ENCODE results near the gene DUOXA2.

The DUOXA2 gene

GRCh38 chr15:45163508-45163856, 49.4 kb downstream of the DUOXA2 start:
- Histone ChIP-seq H3K4ac (ENCODE audit: low read depth, low read length) (no peak overlapping the region), H4K8ac (ENCODE audit: low read depth, low read length) (no peak overlapping the region), H2BK120ac (ENCODE audit: low read depth, low read length) (no peak overlapping the region), H3K4me1 (ENCODE audit: control insufficient read depth, low read depth, low read length) (peaks cover 1% of the 10 kb centered on the region), H2BK15ac (replicated peaks; ENCODE audit: low read depth) (no peak overlapping the region), H2AK5ac (ENCODE audit: low read length) (no peak overlapping the region), H2BK5ac (ENCODE audit: low read length) (no peak overlapping the region), H3K9ac (ENCODE audit: low read length) (no peak overlapping the region), H3K4me2 (ENCODE audit: low read length) (no peak overlapping the region), H3K4me3 (ENCODE audit: low read length) (no peak overlapping the region), H3K36me3 (ENCODE audit: control insufficient read depth, insufficient read depth, low read length) (no peaks in the 10 kb centered on the region), H3K56ac (ENCODE audit: low read length) (no peak overlapping the region), H3K79me1 (ENCODE audit: low read length) (no peaks in the 10 kb centered on the region), H3K18ac (ENCODE audit: low read length) (no peak overlapping the region), H4K5ac (ENCODE audit: low read length) (no peak overlapping the region), H3K79me2 (ENCODE audit: control insufficient read depth, insufficient read depth, low read length) (no peaks in the 10 kb centered on the region), H3K27ac (ENCODE audit: low read depth, low read length) (no peak overlapping the region), H3K27me3 (ENCODE audit: insufficient read depth, low read length, poor library complexity) (no peaks in the 10 kb centered on the region), H3K23ac (ENCODE audit: low read length) (no peak overlapping the region)
- no CpG with 5 or more reads among the region's 9 CpGs for WGBS (ENCODE audit: extremely low coverage, insufficient coverage, low lambda C conversion rate)
- no peak for DNase-seq

GRCh38 chr15:45164914-45165313, 50.8 kb downstream of the DUOXA2 start:
- no peak for DNase-seq
- Histone ChIP-seq H3K27me3 (ENCODE audit: insufficient read depth, low read length, poor library complexity) (no peaks in the 10 kb centered on the region), H2BK5ac (ENCODE audit: low read length) (no peak overlapping the region), H4K8ac (ENCODE audit: low read depth, low read length) (no peak overlapping the region), H2AK5ac (ENCODE audit: low read length) (no peak overlapping the region), H3K36me3 (ENCODE audit: control insufficient read depth, insufficient read depth, low read length) (no peaks in the 10 kb centered on the region), H3K79me1 (ENCODE audit: low read length) (no peaks in the 10 kb centered on the region), H3K4ac (ENCODE audit: low read depth, low read length) (no peak overlapping the region), H3K18ac (ENCODE audit: low read length) (no peak overlapping the region), H3K23ac (ENCODE audit: low read length) (no peak overlapping the region), H3K9ac (ENCODE audit: low read length) (no peak overlapping the region), H3K79me2 (ENCODE audit: control insufficient read depth, insufficient read depth, low read length) (no peaks in the 10 kb centered on the region), H3K4me1 (ENCODE audit: control insufficient read depth, low read depth, low read length) (peaks cover 5% of the 10 kb centered on the region), H3K27ac (ENCODE audit: low read depth, low read length) (no peak overlapping the region), H4K5ac (ENCODE audit: low read length) (no peak overlapping the region), H3K4me3 (ENCODE audit: low read length) (no peak overlapping the region), H2BK120ac (ENCODE audit: low read depth, low read length) (no peak overlapping the region), H3K4me2 (ENCODE audit: low read length) (no peak overlapping the region), H2BK15ac (replicated peaks; ENCODE audit: low read depth) (no peak overlapping the region), H3K56ac (ENCODE audit: low read length) (no peak overlapping the region)
- no CpG with 5 or more reads among the region's 1 CpG for WGBS (ENCODE audit: extremely low coverage, insufficient coverage, low lambda C conversion rate)

GRCh38 chr15:45165536-45165935, 51.4 kb downstream of the DUOXA2 start:
- H3K36me3 ChIP-seq (ENCODE audit: control insufficient read depth, insufficient read depth, low read length), result no peaks in the 10 kb centered on the region
- H2BK120ac ChIP-seq (ENCODE audit: low read depth, low read length), result no peak overlapping the region
- WGBS (ENCODE audit: extremely low coverage, insufficient coverage, low lambda C conversion rate), result no CpG with 5 or more reads among the region's 5 CpGs
- no peak for DNase-seq
- no peak overlapping the region for H3K4ac ChIP-seq (ENCODE audit: low read depth, low read length)
- no peak overlapping the region for H2BK15ac ChIP-seq (replicated peaks; ENCODE audit: low read depth)
- H3K56ac ChIP-seq (ENCODE audit: low read length), result no peak overlapping the region
- no peak overlapping the region for H4K8ac ChIP-seq (ENCODE audit: low read depth, low read length)
- H3K27me3 ChIP-seq (ENCODE audit: insufficient read depth, low read length, poor library complexity), result no peaks in the 10 kb centered on the region
- no peak overlapping the region for H3K18ac ChIP-seq (ENCODE audit: low read length)
- no peak overlapping the region for H2AK5ac ChIP-seq (ENCODE audit: low read length)
- H4K5ac ChIP-seq (ENCODE audit: low read length), result no peak overlapping the region
- H2BK5ac ChIP-seq (ENCODE audit: low read length), result no peak overlapping the region
- H3K4me3 ChIP-seq (ENCODE audit: low read length), result no peak overlapping the region
- H3K4me1 ChIP-seq (ENCODE audit: control insufficient read depth, low read depth, low read length), result peaks cover 6% of the 10 kb centered on the region
- H3K79me1 ChIP-seq (ENCODE audit: low read length), result no peaks in the 10 kb centered on the region
- no peak overlapping the region for H3K4me2 ChIP-seq (ENCODE audit: low read length)
- H3K27ac ChIP-seq (ENCODE audit: low read depth, low read length), result no peak overlapping the region
- no peaks in the 10 kb centered on the region for H3K79me2 ChIP-seq (ENCODE audit: control insufficient read depth, insufficient read depth, low read length)
- H3K23ac ChIP-seq (ENCODE audit: low read length), result no peak overlapping the region
- no peak overlapping the region for H3K9ac ChIP-seq (ENCODE audit: low read length)

GRCh38 chr15:45166834-45167630, 52.9 kb downstream of the DUOXA2 start:
- peak overlapping the region; percentile 24 for H3K23ac ChIP-seq (ENCODE audit: low read length)
- peak overlapping the region; percentile 20 for H2BK5ac ChIP-seq (ENCODE audit: low read length)
- no peak overlapping the region for H4K5ac ChIP-seq (ENCODE audit: low read length)
- H3K79me2 ChIP-seq (ENCODE audit: control insufficient read depth, insufficient read depth, low read length), result no peaks in the 10 kb centered on the region
- H3K27ac ChIP-seq (ENCODE audit: low read depth, low read length), result peak overlapping the region; percentile 94
- no peaks in the 10 kb centered on the region for H3K79me1 ChIP-seq (ENCODE audit: low read length)
- peak overlapping the region; percentile 67 for H3K4me2 ChIP-seq (ENCODE audit: low read length)
- no peak overlapping the region for H2AK5ac ChIP-seq (ENCODE audit: low read length)
- WGBS (ENCODE audit: extremely low coverage, insufficient coverage, low lambda C conversion rate), result no CpG with 5 or more reads among the region's 79 CpGs
- peak overlapping the region; percentile 86 for H3K9ac ChIP-seq (ENCODE audit: low read length)
- peak overlapping the region; percentile 94 for H3K56ac ChIP-seq (ENCODE audit: low read length)
- peaks cover 6% of the 10 kb centered on the region for H3K4me1 ChIP-seq (ENCODE audit: control insufficient read depth, low read depth, low read length)
- H3K4me3 ChIP-seq (ENCODE audit: low read length), result peak overlapping the region; percentile 68
- H3K4ac ChIP-seq (ENCODE audit: low read depth, low read length), result peak overlapping the region; percentile 91
- H3K18ac ChIP-seq (ENCODE audit: low read length), result peak overlapping the region; percentile 78
- peak; percentile 95 for DNase-seq
- H2BK120ac ChIP-seq (ENCODE audit: low read depth, low read length), result peak overlapping the region; percentile 32
- no peaks in the 10 kb centered on the region for H3K36me3 ChIP-seq (ENCODE audit: control insufficient read depth, insufficient read depth, low read length)
- H3K27me3 ChIP-seq (ENCODE audit: insufficient read depth, low read length, poor library complexity), result no peaks in the 10 kb centered on the region
- no peak overlapping the region for H2BK15ac ChIP-seq (replicated peaks; ENCODE audit: low read depth)
- H4K8ac ChIP-seq (ENCODE audit: low read depth, low read length), result peak overlapping the region; percentile 65

- Histone ChIP-seq H3K79me1 (ENCODE audit: low read length) (no peaks in the 10 kb centered on the region), H4K8ac (ENCODE audit: low read depth, low read length) (no peak overlapping the region), H2AK5ac (ENCODE audit: low read length) (peak overlapping the region; percentile 6), H3K27me3 (ENCODE audit: insufficient read depth, low read length, poor library complexity) (no peaks in the 10 kb centered on the region), H3K9ac (ENCODE audit: low read length) (peak overlapping the region; percentile 86), H3K4me1 (ENCODE audit: control insufficient read depth, low read depth, low read length) (peaks cover 6% of the 10 kb centered on the region), H3K56ac (ENCODE audit: low read length) (peak overlapping the region; percentile 94), H3K4me2 (ENCODE audit: low read length) (no peak overlapping the region), H2BK5ac (ENCODE audit: low read length) (no peak overlapping the region), H3K18ac (ENCODE audit: low read length) (peak overlapping the region; percentile 78), H3K36me3 (ENCODE audit: control insufficient read depth, insufficient read depth, low read length) (no peaks in the 10 kb centered on the region), H2BK15ac (replicated peaks; ENCODE audit: low read depth) (no peak overlapping the region), H3K27ac (ENCODE audit: low read depth, low read length) (no peak overlapping the region), H3K4ac (ENCODE audit: low read depth, low read length) (no peak overlapping the region), H3K4me3 (ENCODE audit: low read length) (no peak overlapping the region), H2BK120ac (ENCODE audit: low read depth, low read length) (no peak overlapping the region), H4K5ac (ENCODE audit: low read length) (no peak overlapping the region), H3K79me2 (ENCODE audit: control insufficient read depth, insufficient read depth, low read length) (no peaks in the 10 kb centered on the region), H3K23ac (ENCODE audit: low read length) (no peak overlapping the region)
- DNase-seq, result no peak
- no CpG with 5 or more reads among the region's 9 CpGs for WGBS (ENCODE audit: extremely low coverage, insufficient coverage, low lambda C conversion rate)
These were observed 53.6 kb downstream of the DUOXA2 start for GRCh38 chr15:45167631-45168205.
